Neural cell (in vitro differentiated cells): ENCODE results near the gene C8A. TPM values are rescaled to one million over a fixed set of nuclear protein-coding genes. Genes with fewer than 3 reads are reported as not detected.

Experiments
- polyA plus RNA-seq: library from polyadenylated mRNA; depleted of rRNA; stranded (reverse); fragments of >200 nt; gene quantifications from 2 replicates; pipeline ENCODE4 v1.2.3, GENCODE V29; 2014

C8A gene
- polyA plus RNA-seq, 1 donor from 2014 or later = not detected

Other genes starting within 250 kb of the C8A start
- 18.5 and 20.0 TPM in 2 replicates for gene PRKAA2, start 209.5 kb upstream of the C8A start, polyA plus RNA-seq
- gene FYB2, start 35.4 kb upstream of the C8A start, polyA plus RNA-seq = 0.69 TPM in 1 of 2 replicates, not detected in the other
- gene C8B, start 111.2 kb downstream of the C8A start, polyA plus RNA-seq = 0.50 TPM in 1 of 2 replicates, not detected in the other